K562 (cell line): ENCODE results near the gene CNDP1. TPM values are rescaled to one million over a fixed set of nuclear protein-coding genes. Genes with fewer than 3 reads are reported as not detected.

ENCODE experiments used
- CBFA2T2 ChIP-seq: fragments of 450-650 bp; conservative IDR thresholded peaks from 2 replicates; pipeline ENCODE4 v1.6.1; 2017; ENCODE audit warnings: mild to moderate bottlenecking
- CHD2 ChIP-seq: IDR thresholded peaks from 2 replicates; pipeline ENCODE4 v1.6.1; 2011; ENCODE audit warnings: low read depth, low read length
- CLOCK ChIP-seq: fragments of 250-450 bp; sonication (Bioruptor Pico); IDR thresholded peaks from 2 replicates; pipeline ENCODE4 v1.4.0; 2020; ENCODE audit warnings: mild to moderate bottlenecking, moderate library complexity, borderline replicate concordance
- EGR1 ChIP-seq: fragments of 450-650 bp; conservative IDR thresholded peaks from 2 replicates; pipeline ENCODE4 v1.6.1; 2017; ENCODE audit warnings: mild to moderate bottlenecking
- HEY1 ChIP-seq: fragments of 250-450 bp; sonication (Bioruptor Pico); IDR thresholded peaks from 2 replicates; pipeline ENCODE4 v1.5.0; 2020; ENCODE audit warnings: mild to moderate bottlenecking, moderate library complexity, borderline replicate concordance
- ILF3 ChIP-seq: fragments of 450-650 bp; IDR thresholded peaks from 2 replicates; pipeline ENCODE4 v1.6.1; 2018; ENCODE audit warnings: antibody characterized with exemption, mild to moderate bottlenecking, moderate library complexity, borderline replicate concordance
- MCM7 ChIP-seq, 2 experiments: fragments of 450-650 bp; IDR thresholded peaks; 2 replicates each; pipeline ENCODE4 v1.6.1; 2016 to 2018
- PURB ChIP-seq: sonication (generic); formaldehyde crosslinking; IDR thresholded peaks from 2 replicates; pipeline ENCODE4 v1.9.0; 2021; ENCODE audit warnings: low read depth, mild to moderate bottlenecking, missing genetic modification reagents
- RNF2 ChIP-seq: sonication (generic); IDR thresholded peaks from 2 replicates; pipeline ENCODE4 v1.6.1; 2016
- TEAD4 ChIP-seq, 2 experiments: sonication (generic) in 1 of 2; formaldehyde crosslinking in 1 of 2; IDR thresholded peaks; 2 replicates each; pipeline versions ENCODE4 v1.6.1 to v1.8.0; 2012 to 2022; ENCODE audit warnings: borderline replicate concordance in 1 of 2, inconsistent platforms in 1 of 2, low read length in 1 of 2, mild to moderate bottlenecking in 1 of 2, missing genetic modification reagents in 1 of 2
- THAP12 ChIP-seq: fragments of 250-450 bp; sonication (Bioruptor Pico); IDR thresholded peaks from 2 replicates; pipeline ENCODE4 v1.9.0; 2021; ENCODE audit warnings: mild to moderate bottlenecking, inconsistent platforms
- TRIM24 ChIP-seq, 2 experiments: fragments of 450-650 bp; IDR thresholded peaks; 2 replicates each; pipeline ENCODE4 v1.6.1; 2016
- TSHZ1 ChIP-seq: fragments of 250-450 bp; sonication (Bioruptor Pico); IDR thresholded peaks from 2 replicates; pipeline ENCODE4 v1.4.0; 2020; ENCODE audit warnings: mild to moderate bottlenecking, moderate library complexity
- ZBTB5 ChIP-seq: fragments of 450-650 bp; IDR thresholded peaks from 2 replicates; pipeline ENCODE4 v1.6.1; 2017; ENCODE audit warnings: antibody characterized with exemption
- ZBTB9 ChIP-seq: fragments of 450-650 bp; formaldehyde crosslinking; IDR thresholded peaks from 2 replicates; pipeline ENCODE4 v1.4.0; 2020; ENCODE audit warnings: mild to moderate bottlenecking, moderate library complexity
- ZNF586 ChIP-seq: fragments of 450-650 bp; formaldehyde crosslinking; conservative IDR thresholded peaks from 2 replicates; pipeline ENCODE4 v1.4.0; 2020; ENCODE audit warnings: mild to moderate bottlenecking, moderate library complexity
- ZNF766 ChIP-seq: fragments of 200-800 bp; sonication (Bioruptor generic); conservative IDR thresholded peaks from 2 replicates; pipeline ENCODE4 v1.6.1; 2016; ENCODE audit warnings: missing genetic modification characterization, missing compliant biosample characterization
- ZNF77 ChIP-seq: fragments of 250-450 bp; sonication (Bioruptor Pico); IDR thresholded peaks from 2 replicates; pipeline ENCODE4 v1.5.0; 2020
- polyA plus RNA-seq, 8 experiments: library from polyadenylated mRNA; depleted of rRNA in 4 of 8; stranded (reverse) in 5 of 8; unstranded in 3 of 8; fragments of >200 nt; fragmentation: Nextera tagmentation in 2 of 8; fragmentation: Illumina TruSeq in 1 of 8; extraction: Ambion mirVana in 2 of 8; extraction: Trizol in 1 of 8; gene quantifications; 2 replicates each; pipeline versions ENCODE4 v1.2.1 to v1.2.3, GENCODE V29; 2011 to 2014; ENCODE audit warnings: inconsistent platforms in 1 of 8, missing spikeins in 1 of 8
- total RNA-seq, 7 experiments: library from RNA; depleted of rRNA in 6 of 7; stranded (reverse); fragments of >200 nt in 6 of 7; fragmentation: Illumina TruSeq in 2 of 7; extraction: Trizol in 2 of 7; gene quantifications; 2 replicates each; pipeline versions ENCODE4 v1.2.1 to v1.2.3, GENCODE V29; 2011 to 2021; ENCODE audit warnings: low replicate concordance in 1 of 7

The CNDP1 gene
- total and polyA plus RNA-seq, 9 of the 15 experiments (the other 6 are each of a cell fraction or from before 2014, with no cell fraction given): not detected

- TF ChIP-seq ZNF586 (CRISPR knock-in tag) (no peak), TEAD4 (IDR thresholded peaks at IDR 0.05; ENCODE audit: low read length) (peak; percentile 59), TEAD4 (CRISPR knock-in tag; IDR thresholded peaks at IDR 0.05; ENCODE audit: borderline replicate concordance) (no peak), MCM7 (IDR thresholded peaks at IDR 0.05) (no peak), ZBTB5 (no peak), CLOCK (CRISPR knock-in tag) (no peak), EGR1 (peak; percentile 69), ZBTB9 (CRISPR knock-in tag) (no peak), PURB (CRISPR knock-in tag) (no peak), CHD2 (no peak), TSHZ1 (CRISPR knock-in tag) (no peak), TRIM24 (IDR thresholded peaks at IDR 0.05) (peak in 1 of 2 experiments; percentile 12; a peak in 1 of 4 replicates), THAP12 (no peak), CBFA2T2 (peak; percentile 73), HEY1 (CRISPR knock-in tag) (no peak), ZNF77 (CRISPR knock-in tag) (no peak), ILF3 (no peak), RNF2 (no peak), ZNF766 (0 out of 2 replicates have a peak, but pooled peaks have one; percentile 36)
Observed at GRCh38 chr18:74488354-74488753, 45.9 kb upstream of the CNDP1 start (continued).
